Activated CD4-positive, alpha-beta T cell treated with anti-CD3 and anti-CD28 coated beads, Interleukin-2, amount 50 U/mL, for 1 hour (primary cell): Measurements from ENCODE around the gene INTU.
"Not testable (repeated sequence)": the region's sequence is repeated elsewhere in the genome, so short reads cannot be mapped to it uniquely, and the experiment has no call there.

ENCODE experiments used
- DNase-seq: peaks from one replicate; pipeline ENCODE4 v3.0.0-alpha.2; 2020

Gene INTU

GRCh38 chr4:127632420-127633403 lies at the start of gene INTU:
INTU (plus strand) TSS chr4:127632957; CDS start chr4:127633035, 78 bp downstream.
- DNase-seq = peak; percentile 4

GRCh38 chr4:127586496-127586895 lies 46.3 kb upstream of the INTU start:
- DNase-seq = not testable (repeated sequence)

- no peak for DNase-seq
Measured at GRCh38 chr4:127586922-127587571, 45.7 kb upstream of the INTU start.

- DNase-seq = not testable (repeated sequence)
Measured at GRCh38 chr4:127589153-127589552, 43.6 kb upstream of the INTU start.

GRCh38 chr4:127598656-127599055 lies 34.1 kb upstream of the INTU start:
- DNase-seq = no peak

- no peak for DNase-seq
Measured at GRCh38 chr4:127601029-127601428, 31.7 kb upstream of the INTU start.

- DNase-seq = no peak
Measured at GRCh38 chr4:127604949-127605709, 27.6 kb upstream of the INTU start.

GRCh38 chr4:127606823-127607222 lies 25.9 kb upstream of the INTU start:
- no peak for DNase-seq

- no peak for DNase-seq
Measured at GRCh38 chr4:127609484-127609883, 23.3 kb upstream of the INTU start.

GRCh38 chr4:127610488-127610887 lies 22.3 kb upstream of the INTU start:
- DNase-seq = no peak

GRCh38 chr4:127616898-127617297 lies 15.9 kb upstream of the INTU start:
- DNase-seq = no peak

- DNase-seq = no peak
Measured at GRCh38 chr4:127618427-127618826, 14.3 kb upstream of the INTU start.

- no peak for DNase-seq
Measured at GRCh38 chr4:127622621-127622920, 10.2 kb upstream of the INTU start.

GRCh38 chr4:127622921-127623796 lies 9.6 kb upstream of the INTU start:
- DNase-seq = no peak

- no peak for DNase-seq
Measured at GRCh38 chr4:127623797-127624083, 9.0 kb upstream of the INTU start.

- DNase-seq = no peak
Measured at GRCh38 chr4:127624173-127624572, 8.6 kb upstream of the INTU start.

GRCh38 chr4:127629371-127629770 lies 3.4 kb upstream of the INTU start:
- no peak for DNase-seq

GRCh38 chr4:127630152-127630551 lies 2.6 kb upstream of the INTU start:
- DNase-seq = no peak

GRCh38 chr4:127631420-127631819 lies 1.3 kb upstream of the INTU start:
- DNase-seq = no peak

- no peak for DNase-seq
Measured at GRCh38 chr4:127634181-127634580, 1.4 kb downstream of the INTU start.

GRCh38 chr4:127641524-127641923 lies 8.8 kb downstream of the INTU start:
- no peak for DNase-seq

GRCh38 chr4:127642169-127642568 lies 9.4 kb downstream of the INTU start:
- DNase-seq = no peak

- DNase-seq = no peak
Measured at GRCh38 chr4:127643791-127644190, 11.0 kb downstream of the INTU start.
